ENCODE data around the gene SAP30BP.

DNA sequence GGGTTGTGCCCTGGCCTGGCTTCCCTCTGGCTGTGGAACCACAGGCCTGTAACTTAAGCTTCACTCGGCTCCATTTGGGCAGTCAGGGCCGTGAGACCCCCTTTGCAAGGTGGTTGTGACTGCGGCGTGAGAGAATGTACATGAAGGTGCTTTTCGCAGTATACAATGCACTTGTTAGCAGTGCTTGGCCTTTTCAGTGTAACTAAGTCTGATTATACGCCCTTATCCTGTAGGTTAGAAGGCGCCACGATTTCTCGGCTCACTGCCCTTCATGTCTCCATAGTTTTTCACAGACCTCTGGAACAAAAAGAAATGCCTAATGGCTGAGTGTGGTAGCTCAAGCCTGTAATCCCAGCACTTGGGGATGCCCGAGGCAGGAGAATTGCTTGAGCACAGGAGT lies 13.3 kb downstream of the SAP30BP start:
- TF ChIP-seq, protein P1, sequence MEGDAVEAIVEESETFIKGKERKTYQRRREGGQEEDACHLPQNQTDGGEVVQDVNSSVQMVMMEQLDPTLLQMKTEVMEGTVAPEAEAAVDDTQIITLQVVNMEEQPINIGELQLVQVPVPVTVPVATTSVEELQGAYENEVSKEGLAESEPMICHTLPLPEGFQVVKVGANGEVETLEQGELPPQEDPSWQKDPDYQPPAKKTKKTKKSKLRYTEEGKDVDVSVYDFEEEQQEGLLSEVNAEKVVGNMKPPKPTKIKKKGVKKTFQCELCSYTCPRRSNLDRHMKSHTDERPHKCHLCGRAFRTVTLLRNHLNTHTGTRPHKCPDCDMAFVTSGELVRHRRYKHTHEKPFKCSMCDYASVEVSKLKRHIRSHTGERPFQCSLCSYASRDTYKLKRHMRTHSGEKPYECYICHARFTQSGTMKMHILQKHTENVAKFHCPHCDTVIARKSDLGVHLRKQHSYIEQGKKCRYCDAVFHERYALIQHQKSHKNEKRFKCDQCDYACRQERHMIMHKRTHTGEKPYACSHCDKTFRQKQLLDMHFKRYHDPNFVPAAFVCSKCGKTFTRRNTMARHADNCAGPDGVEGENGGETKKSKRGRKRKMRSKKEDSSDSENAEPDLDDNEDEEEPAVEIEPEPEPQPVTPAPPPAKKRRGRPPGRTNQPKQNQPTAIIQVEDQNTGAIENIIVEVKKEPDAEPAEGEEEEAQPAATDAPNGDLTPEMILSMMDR (IDR thresholded peaks at IDR 0.05; ENCODE audit: low read depth, low read length) = no peak
- TF ChIP-seq POLR2A (IDR thresholded peaks at IDR 0.05; ENCODE audit: extremely low read depth, insufficient read length) = no peak

Data from NB4 (cell line).